Left ventricle myocardium inferior (tissue), 1 donor: ENCODE data around the gene LDB3. TPM values are rescaled to one million over a fixed set of nuclear protein-coding genes. Genes with fewer than 3 reads are reported as not detected.

Experiments
- DNase-seq: peaks from one replicate; pipeline ENCODE4 v3.0.0-alpha.2; 2020
- H3K27ac ChIP-seq: fragments of 200-600 bp; replicated peaks from 2 replicates; pipeline ENCODE4 v1.8.0; 2021
- H3K27me3 ChIP-seq: fragments of 200-600 bp; 2 replicates; pipeline ENCODE4 v1.8.0; 2021; ENCODE audit warnings: low read depth
- H3K36me3 ChIP-seq: fragments of 200-600 bp; 2 replicates; pipeline ENCODE4 v1.8.0; 2021
- H3K4me1 ChIP-seq: fragments of 200-600 bp; 2 replicates; pipeline ENCODE4 v1.8.0; 2021
- H3K4me3 ChIP-seq: fragments of 200-600 bp; 2 replicates; pipeline ENCODE4 v1.8.0; 2021; ENCODE audit warnings: mild to moderate bottlenecking, moderate library complexity
- H3K9me3 ChIP-seq: fragments of 200-600 bp; replicated peaks from 2 replicates; pipeline ENCODE4 v1.8.0; 2021
- CTCF ChIP-seq: fragments of 200-600 bp; IDR thresholded peaks from 2 replicates; pipeline ENCODE4 v1.8.0; 2021; ENCODE audit warnings: antibody characterized with exemption, mild to moderate bottlenecking, borderline replicate concordance
- intact Hi-C: fragments of 100-400 bp; cut with micrococcal nuclease; formaldehyde crosslinking; loops from one replicate; pipeline ENCODE4 v1.11.0; 2022
- total RNA-seq: library from RNA; stranded (reverse); fragmentation: NEBNext Ultra II Directional; extraction: Animal tissue kit (Norgen Biotek cat#: 25700); gene quantifications from one replicate; pipeline ENCODE4 v1.2.1, GENCODE V29; 2021
- donor health status: DM: no; HTN: yes; CAD: no; lungs with severe emphysema.

Gene LDB3
- total RNA-seq, 1 donor from 2014 or later = 1,542 TPM

GRCh38 chr10:86753051-86753450 lies 84.7 kb downstream of the LDB3 start:
- intact Hi-C loops = no loop called here
- H3K36me3 ChIP-seq = no peaks in the 10 kb centered on the region
- H3K4me1 ChIP-seq = peaks cover 52% of the 10 kb centered on the region
- no peak overlapping the region for H3K4me3 ChIP-seq
- no peak for TF ChIP-seq CTCF
- peaks cover 64% of the 10 kb centered on the region for H3K27me3 ChIP-seq
- H3K27ac ChIP-seq = peak overlapping the region; percentile 99
- H3K9me3 ChIP-seq = no peaks in the 10 kb centered on the region
- no peak for DNase-seq

GRCh38 chr10:86753638-86754434 lies 85.5 kb downstream of the LDB3 start:
- peak; percentile 53 for DNase-seq
- Histone ChIP-seq H3K27me3 (peaks cover 72% of the 10 kb centered on the region), H3K9me3 (no peaks in the 10 kb centered on the region), H3K36me3 (no peaks in the 10 kb centered on the region), H3K4me1 (peaks cover 59% of the 10 kb centered on the region), H3K27ac (peak overlapping the region; percentile 99), H3K4me3 (no peak overlapping the region)
- intact Hi-C loops = no loop called here
- TF ChIP-seq CTCF = no peak

GRCh38 chr10:86755454-86755739 lies 87.1 kb downstream of the LDB3 start:
- TF ChIP-seq CTCF = no peak
- Histone ChIP-seq H3K27me3 (peaks cover 81% of the 10 kb centered on the region), H3K27ac (peak overlapping the region; percentile 99), H3K4me1 (peaks cover 71% of the 10 kb centered on the region), H3K36me3 (no peaks in the 10 kb centered on the region), H3K9me3 (no peaks in the 10 kb centered on the region), H3K4me3 (peak overlapping the region; percentile 85)
- intact Hi-C loops = no loop called here
- DNase-seq = no peak

- Histone ChIP-seq H3K27me3 (peaks cover 81% of the 10 kb centered on the region), H3K4me1 (peaks cover 76% of the 10 kb centered on the region), H3K9me3 (no peaks in the 10 kb centered on the region), H3K27ac (peak overlapping the region; percentile 99), H3K4me3 (peak overlapping the region; percentile 85), H3K36me3 (no peaks in the 10 kb centered on the region)
- DNase-seq = peak; percentile 87
- intact Hi-C loops = no loop called here
- no peak for TF ChIP-seq CTCF
Measured at GRCh38 chr10:86755740-86756510, 87.6 kb downstream of the LDB3 start.

GRCh38 chr10:86756511-86757112 lies 88.3 kb downstream of the LDB3 start, which contains the start of gene BMPR1A:
Gene BMPR1A, plus strand, starts transcription at chr10:86756619. Its CDS starts 119,400 bp downstream, at chr10:86876019.
- intact Hi-C loops = no loop called here
- DNase-seq = peak; percentile 91

More at GRCh38 chr10:86756511-86757112, 88.3 kb downstream of the LDB3 start, which contains the start of gene BMPR1A:
- H3K36me3 ChIP-seq = no peaks in the 10 kb centered on the region
- peak within 1 kb of the TSS; percentile 99 for H3K27ac ChIP-seq
- H3K9me3 ChIP-seq = no peaks in the 10 kb centered on the region
- H3K4me3 ChIP-seq = peak within 1 kb of the TSS; percentile 85
- peaks cover 81% of the 10 kb centered on the region for H3K27me3 ChIP-seq
- no peak for TF ChIP-seq CTCF
- H3K4me1 ChIP-seq = peaks cover 83% of the 10 kb centered on the region
